ENCODE results near the gene SUCLA2. TPM values are rescaled to one million over a fixed set of nuclear protein-coding genes. Genes with fewer than 3 reads are reported as not detected.

Gene SUCLA2
- total and polyA plus RNA-seq, 2 experiments from 2014 or later, result 56.9 to 60.6 TPM

- no peaks in the 10 kb centered on the region for H4K20me1 ChIP-seq (ENCODE audit: insufficient read depth, poor library complexity, severe bottlenecking)
- H3K27me3 ChIP-seq, result no peaks in the 10 kb centered on the region
- H3K4me2 ChIP-seq, result no peak overlapping the region
- DNase-seq (ENCODE audit: low spot score), result no peak
- no peaks in the 10 kb centered on the region for H3K9me3 ChIP-seq (ENCODE audit: low read depth)
- H2AFZ ChIP-seq, result no peak overlapping the region
- no peaks in the 10 kb centered on the region for H3K9me2 ChIP-seq (replicated peaks; ENCODE audit: insufficient read depth)
- no peak overlapping the region for H3K27ac ChIP-seq
- TF ChIP-seq, protein P1, sequence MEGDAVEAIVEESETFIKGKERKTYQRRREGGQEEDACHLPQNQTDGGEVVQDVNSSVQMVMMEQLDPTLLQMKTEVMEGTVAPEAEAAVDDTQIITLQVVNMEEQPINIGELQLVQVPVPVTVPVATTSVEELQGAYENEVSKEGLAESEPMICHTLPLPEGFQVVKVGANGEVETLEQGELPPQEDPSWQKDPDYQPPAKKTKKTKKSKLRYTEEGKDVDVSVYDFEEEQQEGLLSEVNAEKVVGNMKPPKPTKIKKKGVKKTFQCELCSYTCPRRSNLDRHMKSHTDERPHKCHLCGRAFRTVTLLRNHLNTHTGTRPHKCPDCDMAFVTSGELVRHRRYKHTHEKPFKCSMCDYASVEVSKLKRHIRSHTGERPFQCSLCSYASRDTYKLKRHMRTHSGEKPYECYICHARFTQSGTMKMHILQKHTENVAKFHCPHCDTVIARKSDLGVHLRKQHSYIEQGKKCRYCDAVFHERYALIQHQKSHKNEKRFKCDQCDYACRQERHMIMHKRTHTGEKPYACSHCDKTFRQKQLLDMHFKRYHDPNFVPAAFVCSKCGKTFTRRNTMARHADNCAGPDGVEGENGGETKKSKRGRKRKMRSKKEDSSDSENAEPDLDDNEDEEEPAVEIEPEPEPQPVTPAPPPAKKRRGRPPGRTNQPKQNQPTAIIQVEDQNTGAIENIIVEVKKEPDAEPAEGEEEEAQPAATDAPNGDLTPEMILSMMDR (IDR thresholded peaks at IDR 0.05; ENCODE audit: poor library complexity), result no peak
- TF ChIP-seq EZH2phosphoT487 (IDR thresholded peaks at IDR 0.05; ENCODE audit: low read depth, severe bottlenecking, unreplicated experiment) (no peak), EZH2 (IDR thresholded peaks at IDR 0.05; ENCODE audit: borderline replicate concordance) (no peak)
- WGBS (ENCODE audit: low lambda C conversion rate, missing lambda C conversion rate), result 91% methylated on average over 2 of the region's 2 CpGs
- H3K79me2 ChIP-seq, result peaks cover 7% of the 10 kb centered on the region
- no peaks in the 10 kb centered on the region for H3K4me1 ChIP-seq (ENCODE audit: insufficient read depth)
- no peaks in the 10 kb centered on the region for H3K36me3 ChIP-seq (replicated peaks; ENCODE audit: insufficient read depth, low read depth)
- no peak overlapping the region for H3K4me3 ChIP-seq
Measured at GRCh38 chr13:48042894-48043293, 41.8 kb upstream of the SUCLA2 start.

GRCh38 chr13:48040896-48041295, 39.8 kb upstream of the SUCLA2 start:
- 95% methylated on average over 1 of the region's 1 CpG for WGBS (ENCODE audit: low lambda C conversion rate, missing lambda C conversion rate)

GRCh38 chr13:48040049-48040448, 39.0 kb upstream of the SUCLA2 start:
- no peak overlapping the region for H2AFZ ChIP-seq
- TF ChIP-seq, protein P1 (IDR thresholded peaks at IDR 0.05; ENCODE audit: poor library complexity), result no peak
- TF ChIP-seq EZH2 (IDR thresholded peaks at IDR 0.05; ENCODE audit: borderline replicate concordance), result no peak
- no peaks in the 10 kb centered on the region for H3K9me2 ChIP-seq (replicated peaks; ENCODE audit: insufficient read depth)
- no peak for DNase-seq (ENCODE audit: low spot score)
- H4K20me1 ChIP-seq (ENCODE audit: insufficient read depth, poor library complexity, severe bottlenecking), result no peaks in the 10 kb centered on the region
- H3K4me3 ChIP-seq, result no peak overlapping the region
- no peaks in the 10 kb centered on the region for H3K9me3 ChIP-seq (ENCODE audit: low read depth)
- H3K36me3 ChIP-seq (replicated peaks; ENCODE audit: insufficient read depth, low read depth), result no peaks in the 10 kb centered on the region
- no peak overlapping the region for H3K4me2 ChIP-seq
- peaks cover 9% of the 10 kb centered on the region for H3K79me2 ChIP-seq
- peak overlapping the region; percentile 65 for H3K27ac ChIP-seq
- H3K27me3 ChIP-seq, result no peaks in the 10 kb centered on the region
- H3K4me1 ChIP-seq (ENCODE audit: insufficient read depth), result peaks cover 6% of the 10 kb centered on the region

More at GRCh38 chr13:48040896-48041295, 39.8 kb upstream of the SUCLA2 start:
- Histone ChIP-seq H3K36me3 (replicated peaks; ENCODE audit: insufficient read depth, low read depth) (no peaks in the 10 kb centered on the region), H3K27ac (no peak overlapping the region), H4K20me1 (ENCODE audit: insufficient read depth, poor library complexity, severe bottlenecking) (no peaks in the 10 kb centered on the region), H3K4me2 (no peak overlapping the region), H2AFZ (no peak overlapping the region), H3K9me3 (ENCODE audit: low read depth) (no peaks in the 10 kb centered on the region), H3K79me2 (peaks cover 9% of the 10 kb centered on the region), H3K4me3 (no peak overlapping the region), H3K4me1 (ENCODE audit: insufficient read depth) (peaks cover 6% of the 10 kb centered on the region), H3K27me3 (no peaks in the 10 kb centered on the region), H3K9me2 (replicated peaks; ENCODE audit: insufficient read depth) (no peaks in the 10 kb centered on the region)
- no peak for DNase-seq (ENCODE audit: low spot score)
- TF ChIP-seq, protein P1 (IDR thresholded peaks at IDR 0.05; ENCODE audit: poor library complexity), result no peak
- TF ChIP-seq EZH2phosphoT487 (IDR thresholded peaks at IDR 0.05; ENCODE audit: low read depth, severe bottlenecking, unreplicated experiment) (no peak), EZH2 (IDR thresholded peaks at IDR 0.05; ENCODE audit: borderline replicate concordance) (no peak)

GRCh38 chr13:48038761-48039160, 37.7 kb upstream of the SUCLA2 start:
- TF ChIP-seq, protein P1 (IDR thresholded peaks at IDR 0.05; ENCODE audit: poor library complexity), result no peak
- no peak for TF ChIP-seq EZH2phosphoT487 (IDR thresholded peaks at IDR 0.05; ENCODE audit: low read depth, severe bottlenecking, unreplicated experiment)
- TF ChIP-seq EZH2 (IDR thresholded peaks at IDR 0.05; ENCODE audit: borderline replicate concordance), result no peak
- Histone ChIP-seq H3K79me2 (peaks cover 9% of the 10 kb centered on the region), H3K4me3 (no peak overlapping the region), H2AFZ (peak overlapping the region; percentile 78), H3K27ac (peak overlapping the region; percentile 98), H3K36me3 (replicated peaks; ENCODE audit: insufficient read depth, low read depth) (no peaks in the 10 kb centered on the region), H3K4me1 (ENCODE audit: insufficient read depth) (peaks cover 6% of the 10 kb centered on the region), H3K4me2 (peak overlapping the region; percentile 86), H4K20me1 (ENCODE audit: insufficient read depth, poor library complexity, severe bottlenecking) (no peaks in the 10 kb centered on the region), H3K9me2 (replicated peaks; ENCODE audit: insufficient read depth) (no peaks in the 10 kb centered on the region), H3K27me3 (no peaks in the 10 kb centered on the region), H3K9me3 (ENCODE audit: low read depth) (no peaks in the 10 kb centered on the region)
- DNase-seq (ENCODE audit: low spot score), result no peak
- 100% methylated on average over 1 of the region's 1 CpG for WGBS (ENCODE audit: low lambda C conversion rate, missing lambda C conversion rate)

All from hepatocyte (in vitro differentiated cells).